ENCODE data around the gene F7. TPM values are rescaled to one million over a fixed set of nuclear protein-coding genes. Genes with fewer than 3 reads are reported as not detected.

F7 gene
- total and polyA plus RNA-seq, 3 donors from 2014 or later, result 2.2 to 4.9 (median 2.4) TPM

- WGBS, 2 donors, result 59 to 63% methylated on average over 24 to 26 of the region's 28 CpGs
- H3K36me3 ChIP-seq (ENCODE audit: low read depth, missing control alignments), result no peaks in the 10 kb centered on the region
- no peaks in the 10 kb centered on the region for H3K27me3 ChIP-seq
- H3K9me3 ChIP-seq, result no peaks in the 10 kb centered on the region
- no peaks in the 10 kb centered on the region for H3K4me1 ChIP-seq
- peak overlapping the region; percentile 86 to 91 for H3K27ac ChIP-seq
- TF ChIP-seq CTCF (IDR thresholded peaks at IDR 0.05) (no peak), POLR2A (IDR thresholded peaks at IDR 0.05) (no peak)
- intact Hi-C loops (cut with DNase I; ENCODE audit: low total_unique reads), result no loop called here
- peak overlapping the region in 1 of 2 donors; percentile 49 for H3K4me3 ChIP-seq
- no peak for DNase-seq
Measured at GRCh38 chr13:113151745-113152690, 46.4 kb downstream of the F7 start.

- intact Hi-C loops (cut with DNase I; ENCODE audit: low total_unique reads), result no loop called here
- Histone ChIP-seq H3K36me3 (ENCODE audit: low read depth, missing control alignments) (no peaks in the 10 kb centered on the region), H3K27me3 (no peaks in the 10 kb centered on the region), H3K4me3 (peak overlapping the region; percentile 49 to 60), H3K4me1 (no peaks in the 10 kb centered on the region), H3K9me3 (no peaks in the 10 kb centered on the region), H3K27ac (peak overlapping the region; percentile 86 to 91)
- TF ChIP-seq POLR2A (IDR thresholded peaks at IDR 0.05), result no peak
- TF ChIP-seq CTCF (IDR thresholded peaks at IDR 0.05), result no peak
- 25 to 37% methylated on average over 2 of the region's 2 CpGs for WGBS, 2 donors
- no peak for DNase-seq
Measured at GRCh38 chr13:113152691-113152983, 47.0 kb downstream of the F7 start.

- Histone ChIP-seq H3K36me3 (ENCODE audit: low read depth, missing control alignments) (no peaks in the 10 kb centered on the region), H3K27ac (peak overlapping the region; percentile 86 to 91), H3K4me3 (peak overlapping the region; percentile 49 to 60), H3K4me1 (no peaks in the 10 kb centered on the region), H3K27me3 (no peaks in the 10 kb centered on the region), H3K9me3 (no peaks in the 10 kb centered on the region)
- WGBS, 2 donors, result 10 to 14% methylated on average over 40 to 41 of the region's 60 CpGs
- intact Hi-C loops (cut with DNase I; ENCODE audit: low total_unique reads), result no loop called here
- DNase-seq, result peak; percentile 67
- TF ChIP-seq POLR2A (IDR thresholded peaks at IDR 0.05), result no peak
- TF ChIP-seq CTCF (IDR thresholded peaks at IDR 0.05), result no peak
Measured at GRCh38 chr13:113152984-113153809, 47.6 kb downstream of the F7 start.

- 3% methylated on average over 19 to 26 of the region's 76 CpGs for WGBS, 2 donors
- TF ChIP-seq POLR2A (IDR thresholded peaks at IDR 0.05) (no peak), CTCF (IDR thresholded peaks at IDR 0.05) (no peak)
- no peaks in the 10 kb centered on the region for H3K9me3 ChIP-seq
- peak; percentile 87 for DNase-seq
- no peaks in the 10 kb centered on the region for H3K36me3 ChIP-seq (ENCODE audit: low read depth, missing control alignments)
- intact Hi-C loops (cut with DNase I; ENCODE audit: low total_unique reads), result no loop called here
- no peaks in the 10 kb centered on the region for H3K4me1 ChIP-seq
- H3K4me3 ChIP-seq, result peak overlapping the region; percentile 49 to 60
- H3K27me3 ChIP-seq, result no peaks in the 10 kb centered on the region
- H3K27ac ChIP-seq, result peak overlapping the region; percentile 86 to 91
Measured at GRCh38 chr13:113153810-113154748, 48.5 kb downstream of the F7 start.
